K562 treated with DMSO at 1 percent for 48 hours (cell line): ENCODE measurements around the gene OXTR. TPM values are rescaled to one million over a fixed set of nuclear protein-coding genes. Genes with fewer than 3 reads are reported as not detected.

Experiments used
- total RNA-seq: library from RNA; unstranded; fragments of 300-600 nt; gene quantifications from 2 replicates; pipeline ENCODE4 v1.2.3, GENCODE V29; 2022; ENCODE audit warnings: low replicate concordance; ENCODE audit errors: extremely low read depth

OXTR gene
- total RNA-seq: not detected in 2 replicates

GRCh38 chr3:8769088-8769822 is at the start of gene OXTR:
Gene OXTR, minus strand, starts transcription at chr3:8769613. Its CDS starts 1,426 bp downstream, at chr3:8768187.

GRCh38 chr3:8733332-8734094 is 35.9 kb downstream of the OXTR start, which contains the start of gene CAV3:
Gene CAV3, plus strand, starts transcription at chr3:8733802. Its CDS starts 75 bp downstream, at chr3:8733877.

Other genes starting within 250 kb of the OXTR start
- not detected in 2 replicates for gene SSUH2, start 124.8 kb downstream of the OXTR start, total RNA-seq
- gene CAV3, start 35.8 kb downstream of the OXTR start, total RNA-seq: not detected in 2 replicates
- gene RAD18, start 193.9 kb upstream of the OXTR start, total RNA-seq: not detected in 2 replicates